Posterior vena cava (tissue), 2 donors: ENCODE measurements around the gene TPST2. TPM values are rescaled to one million over a fixed set of nuclear protein-coding genes. Genes with fewer than 3 reads are reported as not detected.

ENCODE experiments used
- DNase-seq: peaks from one replicate; pipeline ENCODE4 v3.0.0-alpha.2; 2020; ENCODE audit warnings: low spot score
- intact Hi-C, 2 donors: fragments of 100-400 bp; cut with DNase I; formaldehyde crosslinking; loops; one replicate each; pipeline versions ENCODE4 v1.14.1 to v1.14.2; 2022 to 2023
- microRNA-seq, 2 donors: library from miRNA; unstranded; fragments of <30 nt; microRNA quantifications; one replicate each; pipeline ENCODE4 v1.2.0, GENCODE V29; 2020 to 2021; ENCODE audit warnings: borderline microRNAs expressed in 2 of 2
- total RNA-seq, 2 donors: library from RNA; stranded (reverse); fragmentation: NEBNext Ultra II Directional; extraction: Animal tissue kit (Norgen Biotek cat#: 25700); gene quantifications; one replicate each; pipeline ENCODE4 v1.2.1, GENCODE V29; 2021
- donor health status: DM: yes; HTN: yes; CAD: no.
- donor health status: DM: yes; HTN: yes; CAD: no.

Gene TPST2
- total RNA-seq, 2 donors from 2014 or later, result 24.5 to 33.8 TPM

GRCh38 chr22:26485806-26486390, 104.0 kb downstream of the TPST2 start:
- intact Hi-C loops, result no loop called here
- no peak for DNase-seq

GRCh38 chr22:26485013-26485412, 104.9 kb downstream of the TPST2 start:
- intact Hi-C loops, result no loop called here
- DNase-seq, result no peak

- intact Hi-C loops, result no loop called here
- no peak for DNase-seq
Observed at GRCh38 chr22:26484360-26484706, 105.6 kb downstream of the TPST2 start.

DNA sequence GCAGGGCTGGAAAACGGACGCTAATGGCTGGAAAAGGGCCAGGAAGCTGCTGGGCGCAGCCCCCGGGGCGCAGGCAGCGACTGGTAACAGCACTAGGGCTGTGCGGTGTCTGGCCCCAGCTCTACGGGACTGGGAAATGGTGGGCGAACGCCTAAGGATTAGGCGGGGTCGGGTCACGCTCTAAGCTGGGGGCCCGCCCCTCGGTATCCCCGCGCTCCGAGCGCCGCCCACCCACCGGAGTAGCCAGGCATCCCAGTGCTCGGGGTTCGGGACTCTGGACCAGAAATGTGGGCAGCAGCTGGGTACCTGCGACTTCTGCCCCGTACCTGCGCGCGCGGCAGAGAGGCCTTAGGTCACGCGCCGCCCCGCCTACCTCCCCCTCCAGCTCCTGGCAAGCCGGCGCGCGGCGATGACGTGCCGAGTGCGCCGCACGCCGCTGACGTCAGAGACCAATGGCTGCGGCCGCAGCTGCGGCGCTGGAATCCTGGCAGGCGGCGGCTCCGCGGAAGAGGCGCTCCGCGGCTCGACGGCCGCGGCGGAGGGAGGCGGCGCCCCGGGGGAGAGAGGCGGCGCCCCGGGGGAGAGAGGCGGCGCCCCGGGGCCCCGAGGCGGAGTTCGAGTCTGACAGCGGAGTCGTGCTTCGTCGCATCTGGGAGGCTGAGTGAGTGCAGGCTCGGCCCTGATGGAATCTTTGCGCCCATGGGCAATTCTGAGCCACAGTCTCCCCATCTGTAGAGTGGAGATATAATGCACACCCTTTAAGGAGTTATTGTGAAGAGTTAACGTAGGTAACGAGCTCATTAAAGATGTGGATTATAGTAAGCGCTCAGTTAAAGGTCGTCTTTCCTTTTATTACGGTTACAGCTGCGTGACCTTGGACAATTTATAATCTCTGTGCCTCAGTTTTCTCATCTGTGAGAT, 106.2 kb downstream of the TPST2 start, which contains the start of the genes HPS4 and SRRD:
Gene HPS4 (minus strand): TSS at position 345 of the 921 bp plus-strand sequence. CDS start 2,021 bp downstream, outside the sequence.
Gene SRRD (plus strand): TSS at position 439 of the 921 bp plus-strand sequence. CDS start 14 bp downstream, at position 453.
- DNase-seq, result peak; percentile 97
- intact Hi-C loops, result no loop called here

DNA sequence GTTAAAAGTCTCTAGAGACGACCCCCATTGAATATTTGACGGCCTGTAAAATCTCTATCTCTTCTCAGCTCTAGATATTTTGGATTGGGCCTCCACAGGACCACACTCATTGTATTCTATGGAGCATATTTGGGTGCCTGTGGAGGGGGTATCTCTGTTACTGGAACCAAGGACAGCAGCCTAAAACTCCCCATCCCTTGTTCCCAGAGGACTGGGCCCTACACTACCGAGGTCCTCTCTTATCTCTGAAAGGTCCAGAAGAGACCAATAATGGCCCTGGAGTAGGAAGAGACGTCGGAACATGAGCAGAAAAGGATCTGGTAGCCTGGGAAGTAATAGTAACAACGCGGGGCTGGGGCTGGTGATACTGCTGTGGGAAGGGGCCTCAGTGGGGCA, 106.9 kb downstream of the TPST2 start:
- intact Hi-C loops, result no loop called here
- DNase-seq, result no peak

DNA sequence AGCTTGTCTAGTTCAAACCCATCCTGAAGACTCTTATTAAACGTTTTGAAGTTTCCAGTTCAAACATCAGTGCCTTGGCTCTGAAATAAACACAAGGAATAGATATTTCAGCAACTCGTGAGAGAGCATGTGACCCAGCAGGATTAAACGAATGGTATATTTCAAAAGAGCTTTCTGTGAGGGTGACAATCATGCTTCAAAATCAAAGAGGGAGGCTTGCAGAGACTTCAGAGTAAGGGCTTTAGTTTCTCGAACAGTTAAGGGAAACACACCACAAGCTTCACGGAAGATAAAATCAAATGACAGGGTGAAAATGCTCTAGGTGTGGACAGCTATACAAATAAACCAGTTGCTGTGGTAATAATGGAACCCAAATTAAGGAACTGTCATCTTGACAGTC, 107.8 kb downstream of the TPST2 start:
- DNase-seq, result no peak
- intact Hi-C loops, result no loop called here

DNA sequence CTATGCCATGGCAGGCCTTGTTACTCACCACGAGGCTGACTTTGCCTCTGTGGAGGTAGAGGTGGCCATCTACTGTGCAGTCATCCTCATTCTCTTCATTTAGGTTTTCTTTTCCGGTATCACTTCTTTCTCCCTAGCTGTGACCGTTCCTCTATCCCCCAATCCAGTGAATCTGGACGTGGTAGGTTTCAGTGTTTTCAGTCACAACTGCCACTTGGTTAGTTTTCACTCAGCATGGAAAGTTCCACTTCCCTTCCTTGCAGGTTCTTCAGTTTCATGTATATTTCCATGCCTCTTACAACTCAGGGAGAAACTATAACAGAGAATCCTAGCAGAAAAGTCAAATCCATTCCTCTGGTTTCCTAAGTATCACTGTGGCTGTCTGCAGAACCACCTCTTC, 108.2 kb downstream of the TPST2 start:
- intact Hi-C loops, result no loop called here
- no peak for DNase-seq

DNA sequence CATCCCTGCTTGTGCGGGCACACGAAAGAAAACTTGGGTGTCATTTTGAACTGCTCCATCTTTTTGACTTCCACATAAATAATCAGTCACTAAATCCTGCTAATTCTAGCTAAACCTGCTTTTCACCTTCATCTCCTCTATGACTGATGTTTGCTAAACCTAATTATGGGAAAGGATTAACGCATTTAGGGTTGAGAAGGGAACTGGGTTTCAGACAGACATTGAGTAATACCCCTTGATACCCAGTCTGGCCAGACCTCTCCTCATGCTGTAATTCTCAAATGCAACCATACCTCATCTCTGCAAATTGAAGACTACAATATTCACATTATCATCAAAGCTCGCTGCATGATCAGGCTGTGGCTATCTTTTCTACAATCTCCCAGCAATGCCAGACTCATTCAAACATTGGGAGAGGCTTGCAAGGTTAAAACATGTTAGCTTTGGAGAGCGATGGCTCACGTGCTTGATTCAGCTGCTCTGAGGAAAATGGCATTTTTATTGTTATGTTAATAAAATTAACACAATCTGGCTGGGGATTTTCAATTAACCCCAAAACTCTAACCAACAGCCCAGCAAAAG, 108.7 kb downstream of the TPST2 start:
- DNase-seq, result no peak
- intact Hi-C loops, result no loop called here

DNA sequence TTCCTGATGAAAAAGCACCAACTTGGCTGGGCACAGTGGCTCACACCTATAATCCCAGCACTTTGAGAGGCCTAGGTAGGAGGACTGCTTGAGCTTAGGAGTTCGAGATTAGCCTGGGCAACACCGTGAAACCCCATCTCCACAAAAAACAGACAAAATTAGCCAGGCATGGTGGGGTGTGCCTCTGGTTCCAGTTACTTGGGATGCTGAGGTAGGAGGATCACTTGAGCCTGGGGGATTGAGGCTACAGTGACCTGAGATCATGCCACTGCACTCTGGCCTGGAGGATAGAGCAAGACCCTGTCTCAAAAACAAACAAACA, 109.4 kb downstream of the TPST2 start:
- no peak for DNase-seq
- intact Hi-C loops, result no loop called here

DNA sequence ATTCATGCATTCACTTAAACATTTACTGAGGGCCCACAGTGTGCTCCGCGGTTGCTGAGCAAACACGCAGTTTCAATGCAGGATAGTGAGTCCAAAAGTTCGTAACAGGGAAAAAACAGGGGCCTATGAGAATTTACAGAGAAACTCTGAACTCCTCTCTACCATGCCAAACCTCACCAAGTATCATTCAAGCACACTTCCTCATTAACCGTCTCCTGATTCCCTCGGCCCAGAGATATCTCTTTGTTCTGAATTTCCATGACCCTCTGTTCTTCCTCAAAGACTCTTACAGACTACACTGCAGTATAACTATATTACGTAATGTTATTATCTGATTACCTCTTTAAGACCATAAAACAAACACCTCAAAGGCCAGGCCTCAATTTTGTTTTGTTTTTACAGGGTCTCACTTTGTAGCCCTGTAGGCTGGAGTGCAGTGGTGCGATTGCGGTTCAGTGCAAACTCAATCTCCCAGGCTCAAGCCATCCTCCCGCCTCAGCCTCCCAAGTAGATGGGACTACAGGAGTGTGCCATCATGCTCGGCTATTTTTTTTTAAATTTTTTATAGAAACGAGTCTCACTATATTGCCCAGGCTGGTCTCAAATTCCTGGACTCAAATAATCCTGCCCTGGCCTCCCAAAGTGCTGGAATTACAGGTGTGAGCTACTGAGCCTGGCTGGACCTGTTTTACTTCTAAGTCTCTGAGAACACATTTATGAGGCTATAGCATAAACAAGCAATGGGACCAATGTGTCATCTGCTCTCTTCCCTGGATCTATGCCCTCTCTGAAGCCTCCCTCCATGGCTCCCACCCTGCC, 109.9 kb downstream of the TPST2 start:
- intact Hi-C loops, result no loop called here
- DNase-seq, result no peak

DNA sequence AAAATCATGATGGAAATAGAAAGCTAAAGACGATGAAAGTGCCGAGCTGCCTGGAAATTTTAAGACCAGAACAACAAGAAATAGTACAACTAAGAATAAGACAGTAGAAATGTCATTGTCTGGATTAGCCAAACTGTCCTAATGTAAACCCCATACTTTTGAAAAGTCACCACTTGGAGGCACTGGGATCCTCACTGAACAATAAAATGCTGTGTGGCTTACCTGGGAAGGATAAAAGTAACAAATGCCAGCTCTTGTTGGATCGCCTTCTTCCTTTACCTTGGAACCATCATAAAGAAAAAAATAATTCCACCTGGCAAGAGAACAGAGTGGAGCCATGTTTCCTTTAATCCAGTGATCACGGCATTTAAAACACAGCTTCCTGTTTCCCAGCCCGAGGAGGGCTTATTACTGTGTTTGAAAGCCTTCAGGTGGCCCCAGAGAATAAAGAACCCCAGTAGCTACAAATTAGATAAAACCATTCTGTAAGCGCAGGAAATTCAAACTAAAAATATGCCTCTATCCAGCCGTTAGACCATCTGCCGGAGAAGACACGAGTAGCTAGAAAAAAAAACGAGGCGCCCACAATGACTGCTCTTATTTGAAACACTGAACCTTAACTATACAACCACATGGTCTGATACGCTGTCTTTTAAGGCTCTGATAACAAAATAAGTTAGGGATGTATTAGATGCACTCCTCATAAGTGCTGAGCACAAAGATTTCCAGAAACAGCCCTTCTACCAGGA, 110.7 kb downstream of the TPST2 start:
- DNase-seq, result no peak
- intact Hi-C loops, result no loop called here

DNA sequence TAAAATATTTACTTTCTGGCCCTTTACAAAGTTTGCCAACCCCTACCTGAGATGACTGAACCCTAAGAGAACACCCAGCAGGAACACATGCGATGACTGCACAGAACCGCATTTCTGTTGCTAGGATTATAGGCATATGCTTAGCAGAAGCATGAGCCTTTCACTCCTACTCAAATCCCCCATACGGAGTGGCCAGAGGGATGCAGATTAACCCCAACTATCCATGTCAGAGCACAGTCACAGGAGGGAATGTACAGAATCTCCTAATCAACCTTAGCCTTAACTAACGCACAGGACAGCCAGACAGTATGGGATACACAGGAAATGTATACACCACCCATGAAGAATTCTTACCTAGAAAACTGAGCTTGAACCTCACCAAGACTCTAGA, 112.6 kb downstream of the TPST2 start:
- intact Hi-C loops, result no loop called here
- no peak for DNase-seq

DNA sequence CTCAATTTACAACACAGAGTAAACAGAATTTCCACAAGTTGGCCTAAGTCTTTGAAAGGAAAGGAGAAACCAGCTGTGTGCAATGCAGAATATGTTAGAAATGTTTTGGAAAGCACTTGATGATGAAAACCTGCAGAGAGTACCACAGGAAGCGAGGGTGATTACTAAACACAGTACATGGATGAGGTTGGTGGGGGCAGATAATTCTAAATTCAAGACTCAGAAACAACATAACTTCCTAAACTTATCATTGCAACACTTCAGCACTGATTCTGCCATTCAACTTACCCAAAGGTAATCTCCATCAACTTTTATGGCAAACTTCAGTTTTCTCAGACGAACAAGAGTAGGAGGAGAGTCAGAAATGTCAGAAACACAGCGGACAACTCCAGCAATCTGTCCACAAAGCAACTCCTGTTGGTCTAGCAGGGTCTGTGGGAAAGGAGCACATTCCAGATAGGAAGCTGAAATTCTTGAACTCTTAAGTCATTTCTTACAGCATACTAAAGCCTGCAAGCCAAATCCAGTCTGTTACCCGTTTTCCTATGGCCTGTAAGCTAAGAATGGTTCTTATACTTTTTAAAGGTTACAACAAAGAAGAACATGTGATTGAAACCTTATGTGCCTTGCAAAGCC, 113.1 kb downstream of the TPST2 start:
- no peak for DNase-seq
- intact Hi-C loops, result no loop called here

- no peak for DNase-seq
- intact Hi-C loops, result no loop called here
Observed at GRCh38 chr22:26474682-26475081, 115.2 kb downstream of the TPST2 start.

Small RNAs within 50 kb of the gene (microRNA-seq; reads per million reads assigned to microRNA genes)
- gene MIR548J, result 1.6 to 2.3 reads per million in 2 donors

Other genes starting within 250 kb of the TPST2 start
- under 1 TPM; 0.56 to 0.67 TPM for gene ASPHD2, start 160.9 kb downstream of the TPST2 start, total RNA-seq
- gene HPS4, start 106.3 kb downstream of the TPST2 start, total RNA-seq, result 10 to 100 TPM; 19.3 to 22.1 TPM
- 10 to 100 TPM; 12.5 to 17.8 TPM for gene SRRD, start 106.3 kb downstream of the TPST2 start, total RNA-seq
- gene TFIP11, start 77.7 kb downstream of the TPST2 start, total RNA-seq, result 10 to 100 TPM; 21.3 to 24.2 TPM
- 1 to 10 TPM; 1.7 to 2.5 TPM for gene CRYBB1, start 27.9 kb upstream of the TPST2 start, total RNA-seq
- gene CRYBA4, start 31.8 kb upstream of the TPST2 start, total RNA-seq, result not detected
- gene MIAT, start 67.5 kb upstream of the TPST2 start, total RNA-seq, result 1 to 10 TPM; 1.4 to 1.6 TPM